Measurements from ENCODE around the gene SATL1.
"Not testable (repeated sequence)": the region's sequence is repeated elsewhere in the genome, so short reads cannot be mapped to it uniquely, and the experiment has no call there.

SATL1 gene

GRCh38 chrX:85243761-85244449 lies at the start of gene SATL1, which contains the start of gene ZNF711:
Gene SATL1 (minus strand): TSS chrX:85243779. CDS start chrX:85108968, 134,811 bp downstream.
Gene ZNF711 (plus strand): TSS chrX:85243991. CDS start chrX:85247573, 3,582 bp downstream.
- no peak for DNase-seq (ENCODE audit: low read depth in 2 of 2, low spot score in 1 of 2)

GRCh38 chrX:85288992-85289723 lies 45.6 kb upstream of the SATL1 start:
- no peak for DNase-seq (ENCODE audit: low read depth in 2 of 2, low spot score in 1 of 2)

GRCh38 chrX:85285286-85285685 lies 41.7 kb upstream of the SATL1 start:
- DNase-seq (ENCODE audit: low read depth in 2 of 2, low spot score in 1 of 2) = not testable (repeated sequence)

GRCh38 chrX:85244450-85245211 lies 1.1 kb upstream of the SATL1 start:
- no peak for DNase-seq (ENCODE audit: low read depth in 2 of 2, low spot score in 1 of 2)

GRCh38 chrX:85243155-85243554 lies 424 bp downstream of the SATL1 start:
- no peak for DNase-seq (ENCODE audit: low read depth in 2 of 2, low spot score in 1 of 2)

GRCh38 chrX:85223359-85223758 lies 20.2 kb downstream of the SATL1 start:
- DNase-seq (ENCODE audit: low read depth in 2 of 2, low spot score in 1 of 2) = no peak

GRCh38 chrX:85221361-85221760 lies 22.2 kb downstream of the SATL1 start:
- no peak for DNase-seq (ENCODE audit: low read depth in 2 of 2, low spot score in 1 of 2)

GRCh38 chrX:85215946-85216345 lies 27.6 kb downstream of the SATL1 start:
- no peak for DNase-seq (ENCODE audit: low read depth in 2 of 2, low spot score in 1 of 2)

GRCh38 chrX:85213792-85214530 lies 29.6 kb downstream of the SATL1 start:
- DNase-seq (ENCODE audit: low read depth in 2 of 2, low spot score in 1 of 2) = no peak

- DNase-seq (ENCODE audit: low read depth in 2 of 2, low spot score in 1 of 2) = no peak
Observed at GRCh38 chrX:85203461-85203970, 40.1 kb downstream of the SATL1 start.

- DNase-seq (ENCODE audit: low read depth in 2 of 2, low spot score in 1 of 2) = no peak
Observed at GRCh38 chrX:85196319-85196718, 47.3 kb downstream of the SATL1 start.

- no peak for DNase-seq (ENCODE audit: low read depth in 2 of 2, low spot score in 1 of 2)
Observed at GRCh38 chrX:85159644-85160043, 83.9 kb downstream of the SATL1 start.

- no peak for DNase-seq (ENCODE audit: low read depth in 2 of 2, low spot score in 1 of 2)
Observed at GRCh38 chrX:85140964-85141363, 102.6 kb downstream of the SATL1 start.

GRCh38 chrX:85139422-85139821 lies 104.2 kb downstream of the SATL1 start:
- no peak for DNase-seq (ENCODE audit: low read depth in 2 of 2, low spot score in 1 of 2)

GRCh38 chrX:85136409-85136808 lies 107.2 kb downstream of the SATL1 start:
- no peak for DNase-seq (ENCODE audit: low read depth in 2 of 2, low spot score in 1 of 2)

GRCh38 chrX:85115252-85115651 lies 128.3 kb downstream of the SATL1 start:
- no peak for DNase-seq (ENCODE audit: low read depth in 2 of 2, low spot score in 1 of 2)

- no peak for DNase-seq (ENCODE audit: low read depth in 2 of 2, low spot score in 1 of 2)
Observed at GRCh38 chrX:85114776-85115175, 128.8 kb downstream of the SATL1 start.

GRCh38 chrX:85114171-85114570 lies 129.4 kb downstream of the SATL1 start:
- DNase-seq (ENCODE audit: low read depth in 2 of 2, low spot score in 1 of 2) = no peak

- DNase-seq (ENCODE audit: low read depth in 2 of 2, low spot score in 1 of 2) = no peak
Observed at GRCh38 chrX:85113746-85114145, 129.8 kb downstream of the SATL1 start.

GRCh38 chrX:85112293-85112692 lies 131.3 kb downstream of the SATL1 start:
- DNase-seq (ENCODE audit: low read depth in 2 of 2, low spot score in 1 of 2) = no peak

GRCh38 chrX:85111347-85111746 lies 132.2 kb downstream of the SATL1 start:
- DNase-seq (ENCODE audit: low read depth in 2 of 2, low spot score in 1 of 2) = no peak
